ENCODE measurements around the gene RAPGEF1. TPM values are rescaled to one million over a fixed set of nuclear protein-coding genes. Genes with fewer than 3 reads are reported as not detected.

RAPGEF1 gene
- total RNA-seq, 2 donors from 2014 or later: 28.6 to 63.8 TPM

GRCh38 chr9:131693651-131694597, 46.0 kb downstream of the RAPGEF1 start:
- Histone ChIP-seq H3K4me1 (replicated peaks) (no peaks in the 10 kb centered on the region), H3K27me3 (replicated peaks; ENCODE audit: insufficient read depth) (no peaks in the 10 kb centered on the region), H3K9me3 (no peaks in the 10 kb centered on the region), H3K27ac (no peak overlapping the region), H3K4me3 (no peak overlapping the region), H3K36me3 (no peaks in the 10 kb centered on the region)
- intact Hi-C loops (cut with DNase I): no loop called here
- no peak for DNase-seq (ENCODE audit: low spot score)
- TF ChIP-seq, protein P1, sequence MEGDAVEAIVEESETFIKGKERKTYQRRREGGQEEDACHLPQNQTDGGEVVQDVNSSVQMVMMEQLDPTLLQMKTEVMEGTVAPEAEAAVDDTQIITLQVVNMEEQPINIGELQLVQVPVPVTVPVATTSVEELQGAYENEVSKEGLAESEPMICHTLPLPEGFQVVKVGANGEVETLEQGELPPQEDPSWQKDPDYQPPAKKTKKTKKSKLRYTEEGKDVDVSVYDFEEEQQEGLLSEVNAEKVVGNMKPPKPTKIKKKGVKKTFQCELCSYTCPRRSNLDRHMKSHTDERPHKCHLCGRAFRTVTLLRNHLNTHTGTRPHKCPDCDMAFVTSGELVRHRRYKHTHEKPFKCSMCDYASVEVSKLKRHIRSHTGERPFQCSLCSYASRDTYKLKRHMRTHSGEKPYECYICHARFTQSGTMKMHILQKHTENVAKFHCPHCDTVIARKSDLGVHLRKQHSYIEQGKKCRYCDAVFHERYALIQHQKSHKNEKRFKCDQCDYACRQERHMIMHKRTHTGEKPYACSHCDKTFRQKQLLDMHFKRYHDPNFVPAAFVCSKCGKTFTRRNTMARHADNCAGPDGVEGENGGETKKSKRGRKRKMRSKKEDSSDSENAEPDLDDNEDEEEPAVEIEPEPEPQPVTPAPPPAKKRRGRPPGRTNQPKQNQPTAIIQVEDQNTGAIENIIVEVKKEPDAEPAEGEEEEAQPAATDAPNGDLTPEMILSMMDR (IDR thresholded peaks at IDR 0.05): no peak
- TF ChIP-seq POLR2AphosphoS5 (IDR thresholded peaks at IDR 0.05) (no peak), POLR2A (IDR thresholded peaks at IDR 0.05) (no peak)
- WGBS: 81% methylated on average over 4 of the region's 4 CpGs

GRCh38 chr9:131692612-131693562, 47.0 kb downstream of the RAPGEF1 start:
- 80% methylated on average over 7 of the region's 7 CpGs for WGBS
- H3K27ac ChIP-seq: no peak overlapping the region
- DNase-seq (ENCODE audit: low spot score): peak; percentile 40
- no peak overlapping the region for H3K4me3 ChIP-seq
- no peaks in the 10 kb centered on the region for H3K9me3 ChIP-seq
- H3K36me3 ChIP-seq: no peaks in the 10 kb centered on the region
- peak; percentile 50 for TF ChIP-seq POLR2AphosphoS5 (IDR thresholded peaks at IDR 0.05)
- TF ChIP-seq POLR2A (IDR thresholded peaks at IDR 0.05): no peak
- TF ChIP-seq, protein P1 (IDR thresholded peaks at IDR 0.05): no peak
- no peaks in the 10 kb centered on the region for H3K4me1 ChIP-seq (replicated peaks)
- intact Hi-C loops (cut with DNase I): no loop called here
- no peaks in the 10 kb centered on the region for H3K27me3 ChIP-seq (replicated peaks; ENCODE audit: insufficient read depth)

DNA sequence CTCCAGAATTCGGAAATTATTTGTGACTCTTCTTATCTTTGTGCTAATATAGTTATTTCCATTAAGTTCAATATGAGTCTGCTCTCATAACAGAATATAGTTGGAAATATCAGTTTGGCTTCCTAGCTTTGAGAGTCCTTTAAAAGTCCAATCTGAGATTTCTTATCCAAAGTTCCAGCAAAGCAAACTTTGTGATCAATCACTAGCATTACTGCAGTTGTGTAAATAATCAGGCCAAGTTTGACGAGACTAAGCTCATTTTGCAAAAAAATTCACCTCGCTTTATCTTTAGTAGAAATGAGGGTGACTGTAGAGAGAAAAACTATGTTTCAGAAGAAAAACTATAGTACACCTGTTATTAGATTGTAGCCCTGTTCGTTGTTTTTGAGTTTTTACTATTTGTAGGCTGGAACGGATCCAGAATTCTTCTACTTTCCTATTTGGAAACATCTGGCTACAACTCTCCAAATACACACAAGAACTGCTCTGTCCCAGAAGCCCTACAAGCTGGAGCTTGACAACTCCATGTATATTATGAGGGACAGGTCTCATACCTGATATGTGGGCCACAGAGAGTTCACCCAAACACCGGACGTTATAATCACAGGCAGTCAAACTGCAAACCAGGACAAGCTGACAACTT, 47.8 kb downstream of the RAPGEF1 start:
- H3K9me3 ChIP-seq: no peaks in the 10 kb centered on the region
- intact Hi-C loops (cut with DNase I): no loop called here
- H3K27me3 ChIP-seq (replicated peaks; ENCODE audit: insufficient read depth): no peaks in the 10 kb centered on the region
- no peak overlapping the region for H3K27ac ChIP-seq
- no peaks in the 10 kb centered on the region for H3K4me1 ChIP-seq (replicated peaks)
- no peak for DNase-seq (ENCODE audit: low spot score)
- 40% methylated on average over 7 of the region's 7 CpGs for WGBS
- no peaks in the 10 kb centered on the region for H3K36me3 ChIP-seq
- TF ChIP-seq POLR2AphosphoS5 (IDR thresholded peaks at IDR 0.05) (no peak), POLR2A (IDR thresholded peaks at IDR 0.05) (no peak)
- TF ChIP-seq, protein P1 (IDR thresholded peaks at IDR 0.05): no peak
- H3K4me3 ChIP-seq: no peak overlapping the region

GRCh38 chr9:131690941-131691573, 48.8 kb downstream of the RAPGEF1 start:
- TF ChIP-seq POLR2AphosphoS5 (IDR thresholded peaks at IDR 0.05) (no peak), POLR2A (IDR thresholded peaks at IDR 0.05) (no peak)
- TF ChIP-seq, protein P1 (IDR thresholded peaks at IDR 0.05): no peak
- Histone ChIP-seq H3K27me3 (replicated peaks; ENCODE audit: insufficient read depth) (no peaks in the 10 kb centered on the region), H3K36me3 (no peaks in the 10 kb centered on the region), H3K9me3 (no peaks in the 10 kb centered on the region), H3K4me3 (no peak overlapping the region), H3K4me1 (replicated peaks) (no peaks in the 10 kb centered on the region), H3K27ac (no peak overlapping the region)
- intact Hi-C loops (cut with DNase I): no loop called here
- 73% methylated on average over 3 of the region's 3 CpGs for WGBS
- DNase-seq (ENCODE audit: low spot score): no peak
